ENCODE measurements around the gene SUPT3H. TPM values are rescaled to one million over a fixed set of nuclear protein-coding genes. Genes with fewer than 3 reads are reported as not detected.

SUPT3H gene
- total and polyA plus RNA-seq, 2 of the 13 experiments (the other 11 are each of a cell fraction or from before 2014, with no cell fraction given) = 11.9 to 36.1 TPM

DNA sequence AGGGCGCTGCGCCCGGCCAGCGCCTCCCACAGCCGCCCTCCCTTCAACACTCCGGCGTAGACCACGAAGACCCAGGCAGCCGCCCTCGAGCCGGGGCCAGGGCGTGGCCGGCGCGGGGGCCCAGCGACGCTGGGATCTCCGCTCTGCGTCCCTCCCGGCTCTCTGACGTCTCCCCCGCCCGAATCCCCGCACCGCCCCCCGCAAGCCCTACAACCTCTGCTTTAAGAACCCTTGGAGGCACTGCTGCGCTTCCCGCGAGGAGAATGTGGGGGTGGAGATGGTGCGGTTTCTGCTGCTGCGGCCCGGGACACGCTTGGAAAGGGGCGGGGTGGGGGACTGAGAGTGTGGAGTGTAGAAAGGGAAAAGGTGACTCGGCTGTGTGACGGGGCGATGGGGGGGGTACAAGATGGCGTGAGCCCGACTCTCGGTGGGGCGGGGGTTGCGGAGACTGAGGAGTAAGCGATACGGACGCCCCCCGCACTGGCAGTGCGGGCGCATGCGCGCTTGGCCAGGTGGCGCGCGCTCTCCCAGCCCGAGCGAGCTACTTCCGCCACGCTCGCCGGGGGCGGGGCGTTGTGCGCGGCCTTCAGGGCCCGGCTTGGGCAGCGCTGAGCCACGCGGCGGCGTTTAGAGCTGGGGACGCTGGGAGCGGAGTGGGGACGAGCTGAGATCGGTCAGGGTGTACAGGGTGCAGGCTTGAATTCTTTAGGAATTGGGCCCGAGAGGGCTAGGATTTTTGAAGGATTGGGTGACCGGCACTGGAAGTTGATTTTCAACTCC is at the start of gene SUPT3H (continued):
- TF ChIP-seq, protein P1, sequence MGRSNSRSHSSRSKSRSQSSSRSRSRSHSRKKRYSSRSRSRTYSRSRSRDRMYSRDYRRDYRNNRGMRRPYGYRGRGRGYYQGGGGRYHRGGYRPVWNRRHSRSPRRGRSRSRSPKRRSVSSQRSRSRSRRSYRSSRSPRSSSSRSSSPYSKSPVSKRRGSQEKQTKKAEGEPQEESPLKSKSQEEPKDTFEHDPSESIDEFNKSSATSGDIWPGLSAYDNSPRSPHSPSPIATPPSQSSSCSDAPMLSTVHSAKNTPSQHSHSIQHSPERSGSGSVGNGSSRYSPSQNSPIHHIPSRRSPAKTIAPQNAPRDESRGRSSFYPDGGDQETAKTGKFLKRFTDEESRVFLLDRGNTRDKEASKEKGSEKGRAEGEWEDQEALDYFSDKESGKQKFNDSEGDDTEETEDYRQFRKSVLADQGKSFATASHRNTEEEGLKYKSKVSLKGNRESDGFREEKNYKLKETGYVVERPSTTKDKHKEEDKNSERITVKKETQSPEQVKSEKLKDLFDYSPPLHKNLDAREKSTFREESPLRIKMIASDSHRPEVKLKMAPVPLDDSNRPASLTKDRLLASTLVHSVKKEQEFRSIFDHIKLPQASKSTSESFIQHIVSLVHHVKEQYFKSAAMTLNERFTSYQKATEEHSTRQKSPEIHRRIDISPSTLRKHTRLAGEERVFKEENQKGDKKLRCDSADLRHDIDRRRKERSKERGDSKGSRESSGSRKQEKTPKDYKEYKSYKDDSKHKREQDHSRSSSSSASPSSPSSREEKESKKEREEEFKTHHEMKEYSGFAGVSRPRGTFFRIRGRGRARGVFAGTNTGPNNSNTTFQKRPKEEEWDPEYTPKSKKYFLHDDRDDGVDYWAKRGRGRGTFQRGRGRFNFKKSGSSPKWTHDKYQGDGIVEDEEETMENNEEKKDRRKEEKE (IDR thresholded peaks at IDR 0.05) = no peak
- TF ChIP-seq, protein P2, sequence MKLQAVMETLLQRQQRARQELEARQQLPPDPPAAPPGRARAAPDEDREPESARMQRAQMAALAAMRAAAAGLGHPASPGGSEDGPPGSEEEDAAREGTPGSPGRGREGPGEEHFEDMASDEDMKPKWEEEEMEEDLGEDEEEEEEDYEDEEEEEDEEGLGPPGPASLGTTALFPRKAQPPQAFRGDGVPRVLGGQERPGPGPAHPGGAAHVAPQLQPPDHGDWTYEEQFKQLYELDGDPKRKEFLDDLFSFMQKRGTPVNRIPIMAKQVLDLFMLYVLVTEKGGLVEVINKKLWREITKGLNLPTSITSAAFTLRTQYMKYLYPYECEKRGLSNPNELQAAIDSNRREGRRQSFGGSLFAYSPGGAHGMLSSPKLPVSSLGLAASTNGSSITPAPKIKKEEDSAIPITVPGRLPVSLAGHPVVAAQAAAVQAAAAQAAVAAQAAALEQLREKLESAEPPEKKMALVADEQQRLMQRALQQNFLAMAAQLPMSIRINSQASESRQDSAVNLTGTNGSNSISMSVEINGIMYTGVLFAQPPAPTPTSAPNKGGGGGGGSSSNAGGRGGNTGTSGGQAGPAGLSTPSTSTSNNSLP (IDR thresholded peaks at IDR 0.05; ENCODE audit: low read depth, low read length) = no peak
- TF ChIP-seq, protein P3, sequence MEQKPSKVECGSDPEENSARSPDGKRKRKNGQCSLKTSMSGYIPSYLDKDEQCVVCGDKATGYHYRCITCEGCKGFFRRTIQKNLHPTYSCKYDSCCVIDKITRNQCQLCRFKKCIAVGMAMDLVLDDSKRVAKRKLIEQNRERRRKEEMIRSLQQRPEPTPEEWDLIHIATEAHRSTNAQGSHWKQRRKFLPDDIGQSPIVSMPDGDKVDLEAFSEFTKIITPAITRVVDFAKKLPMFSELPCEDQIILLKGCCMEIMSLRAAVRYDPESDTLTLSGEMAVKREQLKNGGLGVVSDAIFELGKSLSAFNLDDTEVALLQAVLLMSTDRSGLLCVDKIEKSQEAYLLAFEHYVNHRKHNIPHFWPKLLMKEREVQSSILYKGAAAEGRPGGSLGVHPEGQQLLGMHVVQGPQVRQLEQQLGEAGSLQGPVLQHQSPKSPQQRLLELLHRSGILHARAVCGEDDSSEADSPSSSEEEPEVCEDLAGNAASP (CRISPR knock-in tag; IDR thresholded peaks at IDR 0.05; ENCODE audit: borderline replicate concordance) = 0 out of 2 replicates have a peak, but pooled peaks have one; percentile 71
- TF ChIP-seq HHEX (CRISPR knock-in tag; IDR thresholded peaks at IDR 0.05) = no peak
- peak; percentile 81 for TF ChIP-seq TBX2 (CRISPR knock-in tag; IDR thresholded peaks at IDR 0.05; ENCODE audit: borderline replicate concordance)
- no peak for TF ChIP-seq RAD51 (IDR thresholded peaks at IDR 0.05; ENCODE audit: borderline replicate concordance)
- no peak for TF ChIP-seq ZNF484 (CRISPR knock-in tag; IDR thresholded peaks at IDR 0.05; ENCODE audit: borderline replicate concordance, low read depth)
- peak; percentile 94 for TF ChIP-seq ZNF543 (CRISPR knock-in tag; IDR thresholded peaks at IDR 0.05)
- no peak for TF ChIP-seq ZNF720 (CRISPR knock-in tag; IDR thresholded peaks at IDR 0.05)
- TF ChIP-seq POLR2AphosphoS5 (IDR thresholded peaks at IDR 0.05; ENCODE audit: low read depth, low read length) = peak; percentile 93
- peak; percentile 97 for TF ChIP-seq ZNF607 (CRISPR knock-in tag; IDR thresholded peaks at IDR 0.05; ENCODE audit: borderline replicate concordance)
- TF ChIP-seq, protein P4, sequence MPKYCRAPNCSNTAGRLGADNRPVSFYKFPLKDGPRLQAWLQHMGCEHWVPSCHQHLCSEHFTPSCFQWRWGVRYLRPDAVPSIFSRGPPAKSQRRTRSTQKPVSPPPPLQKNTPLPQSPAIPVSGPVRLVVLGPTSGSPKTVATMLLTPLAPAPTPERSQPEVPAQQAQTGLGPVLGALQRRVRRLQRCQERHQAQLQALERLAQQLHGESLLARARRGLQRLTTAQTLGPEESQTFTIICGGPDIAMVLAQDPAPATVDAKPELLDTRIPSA (CRISPR knock-in tag; IDR thresholded peaks at IDR 0.05; ENCODE audit: borderline replicate concordance) = peak; percentile 53; the same call in 1 of the 2 replicates
- TF ChIP-seq TP53 (CRISPR knock-in tag; conservative IDR thresholded peaks at IDR 0.05) = no peak; the same call in 1 of the 2 replicates
- no peak for TF ChIP-seq SYNCRIP (IDR thresholded peaks at IDR 0.05; ENCODE audit: insufficient read depth, low read depth, low read length)
- TF ChIP-seq, protein P5, sequence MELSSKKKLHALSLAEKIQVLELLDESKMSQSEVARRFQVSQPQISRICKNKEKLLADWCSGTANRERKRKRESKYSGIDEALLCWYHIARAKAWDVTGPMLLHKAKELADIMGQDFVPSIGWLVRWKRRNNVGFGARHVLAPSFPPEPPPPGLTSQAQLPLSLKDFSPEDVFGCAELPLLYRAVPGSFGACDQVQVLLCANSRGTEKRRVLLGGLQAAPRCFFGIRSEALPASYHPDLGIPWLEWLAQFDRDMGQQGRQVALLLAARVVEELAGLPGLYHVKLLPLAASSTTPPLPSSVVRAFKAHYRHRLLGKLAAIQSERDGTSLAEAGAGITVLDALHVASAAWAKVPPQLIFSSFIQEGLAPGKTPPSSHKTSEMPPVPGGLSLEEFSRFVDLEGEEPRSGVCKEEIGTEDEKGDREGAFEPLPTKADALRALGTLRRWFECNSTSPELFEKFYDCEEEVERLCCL (CRISPR knock-in tag; IDR thresholded peaks at IDR 0.05; ENCODE audit: borderline replicate concordance) = peak; percentile 87; the same call in 1 of the 2 replicates
- TF ChIP-seq ZNF839 (CRISPR knock-in tag; IDR thresholded peaks at IDR 0.05; ENCODE audit: borderline replicate concordance) = peak; percentile 74; the same call in 1 of the 2 replicates
- TF ChIP-seq, protein P6, sequence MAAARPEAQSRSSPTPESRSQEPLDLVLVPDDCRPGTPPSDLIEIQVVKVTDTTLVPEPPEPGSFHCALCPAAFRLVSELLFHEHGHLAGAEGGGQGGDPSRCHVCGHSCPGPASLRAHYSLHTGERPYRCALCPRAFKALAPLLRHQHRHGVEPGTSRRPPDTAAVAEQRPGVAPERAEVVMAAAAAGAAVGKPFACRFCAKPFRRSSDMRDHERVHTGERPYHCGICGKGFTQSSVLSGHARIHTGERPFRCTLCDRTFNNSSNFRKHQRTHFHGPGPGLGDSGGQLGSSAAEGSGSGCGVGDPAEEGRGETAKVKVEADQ (CRISPR knock-in tag; IDR thresholded peaks at IDR 0.05; ENCODE audit: borderline replicate concordance) = peak; percentile 51
- no peak for TF ChIP-seq ZNF24 (IDR thresholded peaks at IDR 0.05)
- TF ChIP-seq, protein P7, sequence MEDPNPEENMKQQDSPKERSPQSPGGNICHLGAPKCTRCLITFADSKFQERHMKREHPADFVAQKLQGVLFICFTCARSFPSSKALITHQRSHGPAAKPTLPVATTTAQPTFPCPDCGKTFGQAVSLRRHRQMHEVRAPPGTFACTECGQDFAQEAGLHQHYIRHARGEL (CRISPR knock-in tag; IDR thresholded peaks at IDR 0.05) = no peak

Data from HepG2 (cell line).